ENCODE results near the gene IL1RAPL2. TPM values are rescaled to one million over a fixed set of nuclear protein-coding genes. Genes with fewer than 3 reads are reported as not detected.

Gene IL1RAPL2
- total and polyA plus RNA-seq, 2 donors (not counting 1 experiment from before 2014, with no cell fraction given): not detected

- no peak for DNase-seq
- no peak overlapping the region for H3K4me3 ChIP-seq (ENCODE audit: control extremely low read depth in 1 of 5, extremely low read depth in 1 of 5, insufficient read depth in 1 of 5, low read depth in 2 of 5, low read length in 4 of 5)
- H3K4me1 Mint-ChIP-seq: no peaks in the 10 kb centered on the region
- POLR2A ChIA-PET: no interaction called here
- no peak for ATAC-seq (ENCODE audit: low read depth)
- no peaks in the 10 kb centered on the region for H3K27me3 Mint-ChIP-seq
- H3K4me3 Mint-ChIP-seq: no peak overlapping the region
- H3K27ac Mint-ChIP-seq: no peak overlapping the region
- H3K27ac ChIP-seq (ENCODE audit: low read length in 2 of 2): no peak overlapping the region
- no peak overlapping the region for H2AFZ ChIP-seq (ENCODE audit: insufficient read depth, low read depth, low read length, poor library complexity, severe bottlenecking)
- H3K79me2 ChIP-seq (ENCODE audit: control insufficient read depth, insufficient read depth, low read length): no peaks in the 10 kb centered on the region
- no peaks in the 10 kb centered on the region for H3K9me3 ChIP-seq (ENCODE audit: control extremely low read depth in 1 of 3, control insufficient read depth in 2 of 3, insufficient read depth in 1 of 3, low read length in 2 of 3)
- no CpG with 5 or more reads among the region's 2 CpGs for WGBS (ENCODE audit: insufficient coverage)
- H3K27me3 ChIP-seq (replicated peaks in 1 of 4; ENCODE audit: control extremely low read depth in 1 of 4, control insufficient read depth in 3 of 4, insufficient read depth in 4 of 4, low read length in 3 of 4): no peaks in the 10 kb centered on the region
- no peaks in the 10 kb centered on the region for H3K9me3 Mint-ChIP-seq (ENCODE audit: insufficient read depth)
- no peaks in the 10 kb centered on the region for H3K4me1 ChIP-seq (ENCODE audit: control insufficient read depth in 2 of 2, insufficient read depth in 2 of 2, low read length in 2 of 2)
- H4K20me1 ChIP-seq (ENCODE audit: control insufficient read depth, insufficient read depth, low read length, poor library complexity, severe bottlenecking): no peaks in the 10 kb centered on the region
- CTCF ChIA-PET: no interaction called here
- no peak overlapping the region for H3K9ac ChIP-seq (ENCODE audit: low read length)
- intact Hi-C loops (cut with micrococcal nuclease): no loop called here
- no peaks in the 10 kb centered on the region for H3K36me3 ChIP-seq (replicated peaks in 1 of 2; ENCODE audit: control extremely low read depth in 1 of 2, control insufficient read depth in 1 of 2, extremely low read depth in 1 of 2, insufficient read depth in 2 of 2, low read length in 1 of 2)
- TF ChIP-seq CTCF (IDR thresholded peaks at IDR 0.05) (no peak), EZH2 (IDR thresholded peaks at IDR 0.05; ENCODE audit: borderline replicate concordance, insufficient read depth, low read depth, low read length, poor library complexity, severe bottlenecking) (no peak)
- no peak overlapping the region for H3K4me2 ChIP-seq (replicated peaks; ENCODE audit: low read depth, low read length, poor library complexity, severe bottlenecking)
These were observed 701.2 kb downstream of the IL1RAPL2 start for GRCh38 chrX:105267167-105267566.

DNA sequence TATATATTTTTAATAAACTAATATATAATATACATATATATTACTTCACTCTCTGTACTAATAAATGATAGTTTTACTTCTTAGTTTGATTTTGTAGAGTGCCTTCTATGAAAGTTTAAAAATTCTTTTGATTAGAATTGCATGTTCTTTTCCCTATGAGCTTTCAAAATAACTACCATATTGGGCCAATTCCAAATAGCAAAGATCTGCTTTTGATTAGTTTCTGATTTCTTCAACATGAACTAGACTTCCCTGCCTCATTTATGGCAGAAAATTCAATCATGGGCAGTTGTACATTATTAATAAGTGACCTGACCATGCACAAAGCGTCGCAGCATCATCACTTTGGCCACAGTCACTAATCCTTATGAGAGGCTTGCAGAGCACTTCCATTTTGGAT is 703.4 kb downstream of the IL1RAPL2 start:
- no peaks in the 10 kb centered on the region for H3K27me3 Mint-ChIP-seq
- H3K4me3 Mint-ChIP-seq: no peak overlapping the region
- no peaks in the 10 kb centered on the region for H3K4me1 Mint-ChIP-seq
- CTCF ChIA-PET: no interaction called here
- H3K4me1 ChIP-seq (ENCODE audit: control insufficient read depth in 2 of 2, insufficient read depth in 2 of 2, low read length in 2 of 2): no peaks in the 10 kb centered on the region
- H3K36me3 ChIP-seq (replicated peaks in 1 of 2; ENCODE audit: control extremely low read depth in 1 of 2, control insufficient read depth in 1 of 2, extremely low read depth in 1 of 2, insufficient read depth in 2 of 2, low read length in 1 of 2): no peaks in the 10 kb centered on the region
- H3K79me2 ChIP-seq (ENCODE audit: control insufficient read depth, insufficient read depth, low read length): no peaks in the 10 kb centered on the region
- no peak overlapping the region for H3K27ac ChIP-seq (ENCODE audit: low read length in 2 of 2)
- no peak overlapping the region for H3K27ac Mint-ChIP-seq
- ATAC-seq (ENCODE audit: low read depth) (no peak), DNase-seq (no peak)
- WGBS (ENCODE audit: insufficient coverage): no CpG with 5 or more reads among the region's 2 CpGs
- H3K4me2 ChIP-seq (replicated peaks; ENCODE audit: low read depth, low read length, poor library complexity, severe bottlenecking): no peak overlapping the region
- TF ChIP-seq EZH2 (IDR thresholded peaks at IDR 0.05; ENCODE audit: borderline replicate concordance, insufficient read depth, low read depth, low read length, poor library complexity, severe bottlenecking) (no peak), CTCF (IDR thresholded peaks at IDR 0.05) (no peak)
- H3K4me3 ChIP-seq (ENCODE audit: control extremely low read depth in 1 of 5, extremely low read depth in 1 of 5, insufficient read depth in 1 of 5, low read depth in 2 of 5, low read length in 4 of 5): no peak overlapping the region
- no peaks in the 10 kb centered on the region for H3K27me3 ChIP-seq (replicated peaks in 1 of 4; ENCODE audit: control extremely low read depth in 1 of 4, control insufficient read depth in 3 of 4, insufficient read depth in 4 of 4, low read length in 3 of 4)
- H2AFZ ChIP-seq (ENCODE audit: insufficient read depth, low read depth, low read length, poor library complexity, severe bottlenecking): no peak overlapping the region
- intact Hi-C loops (cut with micrococcal nuclease): no loop called here
- no peaks in the 10 kb centered on the region for H3K9me3 ChIP-seq (ENCODE audit: control extremely low read depth in 1 of 3, control insufficient read depth in 2 of 3, insufficient read depth in 1 of 3, low read length in 2 of 3)
- no peaks in the 10 kb centered on the region for H3K9me3 Mint-ChIP-seq (ENCODE audit: insufficient read depth)
- POLR2A ChIA-PET: no interaction called here
- no peak overlapping the region for H3K9ac ChIP-seq (ENCODE audit: low read length)
- no peaks in the 10 kb centered on the region for H4K20me1 ChIP-seq (ENCODE audit: control insufficient read depth, insufficient read depth, low read length, poor library complexity, severe bottlenecking)

All from B cell (primary cell).